Thymus (tissue), 11 donors: ENCODE measurements around the gene VPS8. TPM values are rescaled to one million over a fixed set of nuclear protein-coding genes. Genes with fewer than 3 reads are reported as not detected.

Experiments
- DNase-seq, 9 donors: peaks; one replicate each; pipeline ENCODE4 v3.0.0-alpha.2; 2013; ENCODE audit warnings: low spot score in 9 of 9, low read depth in 6 of 9, missing footprints in 1 of 9
- H3K27ac ChIP-seq, 2 donors: one replicate each; pipeline ENCODE4 v1.5.1; 2013; ENCODE audit warnings: control low read depth in 1 of 2, low read depth in 1 of 2, low read length in 1 of 2, mild to moderate bottlenecking in 1 of 2, moderate library complexity in 1 of 2
- H3K27me3 ChIP-seq, 2 donors: one replicate each; pipeline ENCODE4 v1.5.1; 2013; ENCODE audit warnings: low read length in 1 of 2; ENCODE audit not compliant: control insufficient read depth in 2 of 2, insufficient read depth in 1 of 2
- H3K36me3 ChIP-seq, 2 donors: one replicate each; pipeline ENCODE4 v1.5.1; 2013; ENCODE audit warnings: low read length in 1 of 2, mild to moderate bottlenecking in 1 of 2, moderate library complexity in 1 of 2; ENCODE audit not compliant: control insufficient read depth in 2 of 2, insufficient read depth in 2 of 2
- H3K4me1 ChIP-seq, 2 donors: one replicate each; pipeline ENCODE4 v1.5.1; 2013; ENCODE audit warnings: low read length in 2 of 2; ENCODE audit not compliant: control insufficient read depth in 2 of 2, insufficient read depth in 2 of 2
- H3K4me3 ChIP-seq, 2 donors: one replicate each; pipeline ENCODE4 v1.5.1; 2013; ENCODE audit warnings: low read length in 2 of 2, control low read depth in 1 of 2, mild to moderate bottlenecking in 1 of 2
- H3K9me3 ChIP-seq, 2 donors: one replicate each; pipeline ENCODE4 v1.5.1; 2013; ENCODE audit warnings: low read length in 1 of 2, mild to moderate bottlenecking in 1 of 2; ENCODE audit not compliant: control insufficient read depth in 2 of 2, insufficient read depth in 1 of 2
- WGBS: extraction: QIAGEN DNeasy Blood & Tissue Kit; methylation state at CpG from one replicate; pipeline ENCODE4 v1.1.7; 2013; 5-methylcytosine and 5-hydroxymethylcytosine counted together
- polyA plus RNA-seq: library from polyadenylated mRNA; stranded (reverse); fragments of 200-250 nt; gene quantifications from one replicate; pipeline ENCODE4 v1.2.3, GENCODE V29; 2013
- total RNA-seq: library from RNA; stranded (reverse); fragments of 120-200 nt; gene quantifications from one replicate; pipeline ENCODE4 v1.2.4, GENCODE V29; 2013
- donor health status: healthy.

Gene VPS8
- total and polyA plus RNA-seq, 2 donors: 20.1 to 36.1 TPM

- H3K4me1 ChIP-seq: no peaks in the 10 kb centered on the region
- H3K27me3 ChIP-seq: no peaks in the 10 kb centered on the region
- WGBS: 64% methylated on average over 2 of the region's 2 CpGs
- no peak for DNase-seq
- H3K4me3 ChIP-seq: no peak overlapping the region
- H3K27ac ChIP-seq: no peak overlapping the region
- H3K9me3 ChIP-seq: peaks cover 0 to 14% of the 10 kb centered on the region in 2 donors
- no peaks in the 10 kb centered on the region for H3K36me3 ChIP-seq
These were observed 247.8 kb downstream of the VPS8 start for GRCh38 chr3:185059766-185060165.

DNA sequence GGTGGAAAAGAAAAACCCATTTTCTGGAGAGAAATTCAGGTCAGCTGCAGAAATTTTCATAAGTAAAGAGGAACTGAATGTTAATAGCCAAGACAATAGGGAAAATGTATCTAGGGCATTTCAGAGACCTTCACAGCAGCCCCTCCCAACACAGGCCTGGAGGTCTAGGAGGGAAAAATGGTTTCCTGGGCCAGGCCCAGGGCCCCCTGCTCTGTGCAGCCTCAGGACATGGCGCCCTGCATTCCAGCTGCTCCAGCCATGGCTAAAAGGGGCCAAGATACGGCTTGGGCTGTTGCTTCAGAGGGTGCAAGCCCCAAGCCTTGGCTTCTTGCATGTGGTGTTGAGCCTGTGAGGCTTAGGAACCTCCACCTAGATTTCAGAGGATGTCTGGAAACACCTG is 248.7 kb downstream of the VPS8 start:
- Histone ChIP-seq H3K36me3 (no peaks in the 10 kb centered on the region), H3K4me3 (no peak overlapping the region), H3K27ac (no peak overlapping the region), H3K9me3 (peaks cover 0 to 14% of the 10 kb centered on the region in 2 donors), H3K4me1 (no peaks in the 10 kb centered on the region), H3K27me3 (no peaks in the 10 kb centered on the region)
- no peak for DNase-seq
- WGBS: 96% methylated on average over 2 of the region's 2 CpGs

DNA sequence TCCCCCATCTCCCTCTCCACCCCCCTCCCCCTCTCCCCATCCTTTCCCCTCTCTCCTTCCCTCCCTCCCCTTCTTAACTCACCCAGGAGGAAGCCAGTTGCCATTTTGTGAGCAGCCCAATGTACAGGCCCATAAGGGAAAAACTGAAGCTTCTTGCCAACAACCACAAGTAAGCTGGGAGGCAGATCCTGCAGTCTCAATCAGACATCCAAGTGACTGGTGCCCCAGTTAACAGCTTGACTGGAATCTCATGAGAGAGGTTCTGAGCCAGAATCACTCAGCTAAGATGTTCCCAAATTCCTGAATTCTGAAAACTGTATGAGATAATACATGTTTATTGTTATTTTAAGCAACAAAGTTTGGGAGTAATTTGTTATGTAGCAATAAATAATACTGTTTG is 250.2 kb downstream of the VPS8 start:
- Histone ChIP-seq H3K4me1 (no peaks in the 10 kb centered on the region), H3K27me3 (no peaks in the 10 kb centered on the region), H3K27ac (no peak overlapping the region), H3K9me3 (peaks cover 0 to 14% of the 10 kb centered on the region in 2 donors), H3K4me3 (no peak overlapping the region), H3K36me3 (no peaks in the 10 kb centered on the region)
- DNase-seq: no peak

DNA sequence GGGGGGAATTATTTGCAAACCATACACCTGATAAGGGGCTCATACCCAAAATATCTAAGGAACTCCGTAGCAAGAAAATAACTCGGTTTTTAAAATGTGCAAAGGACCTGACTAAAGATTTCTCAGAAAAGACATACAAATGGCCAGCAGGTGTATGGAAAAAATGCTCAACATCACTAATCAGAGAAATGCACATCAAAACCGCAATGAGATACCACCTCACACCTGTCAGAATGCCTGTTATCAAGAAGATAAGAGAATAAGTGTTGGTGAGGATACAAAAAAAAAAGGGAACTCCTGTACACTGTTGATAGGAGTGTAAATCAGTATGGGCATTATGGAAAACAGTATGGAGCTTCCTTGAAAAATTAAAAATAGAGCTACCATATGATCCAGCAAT is 251.5 kb downstream of the VPS8 start:
- whole genome bisulfite sequencing: 92% methylated on average over 3 of the region's 3 CpGs
- H3K27ac ChIP-seq: no peak overlapping the region
- DNase-seq: no peak
- no peaks in the 10 kb centered on the region for H3K27me3 ChIP-seq
- peaks cover 0 to 10% of the 10 kb centered on the region in 2 donors for H3K9me3 ChIP-seq
- no peaks in the 10 kb centered on the region for H3K36me3 ChIP-seq
- H3K4me1 ChIP-seq: no peaks in the 10 kb centered on the region
- H3K4me3 ChIP-seq: no peak overlapping the region

GRCh38 chr3:185065059-185065458 is 253.1 kb downstream of the VPS8 start:
- Histone ChIP-seq H3K4me3 (no peak overlapping the region), H3K4me1 (no peaks in the 10 kb centered on the region), H3K36me3 (no peaks in the 10 kb centered on the region), H3K27me3 (no peaks in the 10 kb centered on the region), H3K27ac (no peak overlapping the region), H3K9me3 (peaks cover 0 to 10% of the 10 kb centered on the region in 2 donors)
- no peak for DNase-seq
- 96% methylated on average over 3 of the region's 3 CpGs for WGBS

DNA sequence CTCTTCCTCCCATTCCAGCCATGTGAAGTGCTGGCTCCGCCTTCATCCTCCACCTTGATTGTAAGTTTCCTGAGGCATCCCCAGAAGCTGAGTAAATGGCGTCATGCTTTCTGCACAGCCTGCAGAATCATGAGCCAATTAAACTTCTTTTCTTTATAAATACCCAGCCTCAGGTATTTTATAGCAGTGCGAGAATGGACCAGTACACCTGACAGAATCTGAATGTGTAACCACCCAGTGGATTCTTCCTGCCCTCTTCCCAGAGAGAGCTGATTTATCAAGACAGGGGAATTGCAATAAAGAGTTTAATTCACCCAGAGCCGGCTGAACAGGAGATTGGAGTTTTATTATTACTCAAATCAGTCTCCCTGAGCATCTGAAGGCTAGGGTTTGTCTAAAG is 254.3 kb downstream of the VPS8 start:
- no peak overlapping the region for H3K4me3 ChIP-seq
- no peaks in the 10 kb centered on the region for H3K36me3 ChIP-seq
- no peak overlapping the region for H3K27ac ChIP-seq
- 96% methylated on average over 4 of the region's 4 CpGs for WGBS
- no peaks in the 10 kb centered on the region for H3K27me3 ChIP-seq
- no peaks in the 10 kb centered on the region for H3K4me1 ChIP-seq
- H3K9me3 ChIP-seq: peaks cover 0 to 2% of the 10 kb centered on the region in 2 donors
- no peak for DNase-seq

- 98% methylated on average over 11 of the region's 11 CpGs for WGBS
- H3K27me3 ChIP-seq: no peaks in the 10 kb centered on the region
- no peaks in the 10 kb centered on the region for H3K36me3 ChIP-seq
- no peak for DNase-seq
- no peak overlapping the region for H3K27ac ChIP-seq
- no peak overlapping the region for H3K4me3 ChIP-seq
- no peaks in the 10 kb centered on the region for H3K4me1 ChIP-seq
- no peaks in the 10 kb centered on the region for H3K9me3 ChIP-seq
These were observed 255.2 kb downstream of the VPS8 start for GRCh38 chr3:185067173-185067572.

DNA sequence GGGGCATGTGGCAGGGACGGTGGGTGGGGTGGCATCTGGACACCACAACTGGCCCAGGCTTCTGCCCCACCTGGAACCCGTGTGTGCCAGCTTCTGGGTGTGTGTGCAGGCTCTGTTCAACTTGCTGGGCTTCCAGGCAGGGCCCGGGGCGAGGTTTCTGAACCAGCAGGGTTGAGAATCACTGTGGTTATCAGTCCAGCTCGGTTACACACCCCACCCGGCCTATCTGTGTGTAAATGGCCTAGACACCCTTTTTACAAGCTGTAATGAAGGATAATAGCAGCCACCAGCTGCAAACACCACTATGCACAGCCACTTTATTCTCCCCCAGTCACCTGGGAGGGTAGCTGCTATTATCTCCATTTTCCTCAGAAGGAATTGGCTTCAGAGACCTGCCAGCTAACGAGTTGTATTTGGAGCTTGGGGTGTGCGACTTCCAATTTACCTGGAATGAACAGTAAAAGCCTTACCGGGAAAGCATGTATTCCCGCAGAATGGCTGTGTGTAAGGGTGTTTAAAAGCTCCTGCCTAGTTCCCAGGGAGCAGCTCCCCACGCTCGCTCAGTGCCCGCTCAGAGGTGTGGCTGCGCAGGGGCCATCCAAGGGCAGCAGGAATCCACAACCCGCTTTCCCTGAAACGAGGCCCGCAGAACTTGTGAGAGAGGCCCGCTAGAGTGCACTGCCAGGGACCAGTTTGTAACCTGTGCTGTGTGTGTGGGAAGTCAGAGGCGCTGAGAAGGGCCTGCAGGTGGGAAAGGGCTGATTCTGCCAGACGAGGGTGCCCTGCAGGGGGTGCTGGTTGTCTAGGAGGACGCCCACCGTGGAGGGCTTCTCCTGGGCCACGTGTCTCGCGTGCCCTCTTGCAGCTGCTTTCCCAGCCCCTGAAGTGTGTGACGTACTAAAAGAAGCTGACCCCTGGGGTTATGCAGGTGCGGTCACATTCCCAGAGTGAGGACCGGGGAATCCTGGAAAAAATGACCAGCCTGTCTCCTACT is 257.4 kb downstream of the VPS8 start:
- H3K4me3 ChIP-seq: no peak overlapping the region
- no peaks in the 10 kb centered on the region for H3K4me1 ChIP-seq
- H3K27me3 ChIP-seq: no peaks in the 10 kb centered on the region
- no peaks in the 10 kb centered on the region for H3K9me3 ChIP-seq
- peak in 2 of 9 donors; percentile 7 to 9 for DNase-seq
- no peaks in the 10 kb centered on the region for H3K36me3 ChIP-seq
- WGBS: 87% methylated on average over 28 of the region's 28 CpGs
- no peak overlapping the region for H3K27ac ChIP-seq

DNA sequence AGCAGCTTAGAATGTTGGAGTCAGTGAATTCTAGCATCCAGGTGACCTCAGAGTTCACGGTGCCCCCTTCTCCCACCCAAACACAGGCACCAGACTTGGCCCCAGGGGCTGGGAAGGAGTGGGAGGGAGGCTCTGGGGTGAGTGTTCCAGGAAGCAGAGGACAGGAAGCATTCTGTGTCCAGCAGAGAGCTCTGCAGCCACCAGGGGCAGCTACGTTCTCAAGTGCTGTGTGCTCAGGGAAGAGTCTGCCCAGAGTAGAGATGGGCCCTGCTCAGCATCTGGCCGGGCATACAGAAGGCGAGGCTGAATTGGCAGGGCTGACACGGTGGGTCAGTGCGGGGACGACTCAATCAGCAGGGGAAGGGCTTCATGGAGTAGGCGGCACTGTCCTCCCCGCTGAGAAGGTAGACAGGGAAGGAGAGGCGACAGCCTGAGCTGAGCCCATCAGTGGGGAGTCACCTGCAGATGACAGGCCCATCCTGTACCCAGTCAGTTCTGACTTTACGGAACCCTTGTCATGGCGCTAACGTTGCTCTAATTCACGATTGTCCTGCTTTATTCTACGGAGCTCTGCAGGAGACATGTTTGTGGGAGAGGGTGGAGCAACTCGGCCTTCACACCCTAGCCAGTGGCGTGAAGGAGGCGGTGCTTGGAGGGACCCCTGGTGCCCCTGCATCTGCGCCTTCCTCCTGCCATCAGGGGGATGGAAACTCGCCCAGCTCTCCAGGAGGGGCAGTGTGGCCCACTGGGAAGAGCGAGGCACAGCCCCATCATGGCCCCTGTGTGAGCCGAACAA is 258.7 kb downstream of the VPS8 start:
- DNase-seq: no peak
- Histone ChIP-seq H3K36me3 (no peaks in the 10 kb centered on the region), H3K4me3 (no peak overlapping the region), H3K27me3 (no peaks in the 10 kb centered on the region), H3K4me1 (no peaks in the 10 kb centered on the region), H3K9me3 (no peaks in the 10 kb centered on the region), H3K27ac (no peak overlapping the region)
- WGBS: 93% methylated on average over 22 of the region's 22 CpGs
